ENCODE measurements around the gene MPPED2.

The MPPED2 gene

DNA sequence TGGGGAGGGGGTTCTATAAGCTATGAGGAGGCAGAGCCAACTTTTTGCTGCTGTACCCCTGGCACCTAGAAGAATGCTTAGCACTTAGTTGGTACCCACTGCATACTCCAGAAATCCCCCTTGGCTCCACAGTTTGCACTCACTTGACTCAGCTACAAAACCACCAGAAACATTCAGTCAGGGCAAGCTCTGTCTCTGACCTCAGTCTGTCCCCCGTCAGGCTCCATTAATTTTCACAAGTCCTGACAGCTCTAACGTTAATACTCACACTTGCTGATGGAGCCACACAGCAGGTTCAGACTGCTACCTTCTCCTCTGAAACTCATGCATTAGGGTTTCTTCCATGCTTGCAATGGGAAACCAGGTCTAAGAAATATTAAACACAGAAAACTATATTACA is 81.7 kb downstream of the MPPED2 start:
- no peak for TF ChIP-seq FOXP2 (optimal IDR thresholded peaks at IDR 0.05; ENCODE audit: borderline replicate concordance, extremely low read depth, extremely low read length, insufficient read depth)
- no peak for TF ChIP-seq TAF1 (IDR thresholded peaks at IDR 0.05; ENCODE audit: borderline replicate concordance, insufficient read depth, low read length)
- TF ChIP-seq SIN3A (IDR thresholded peaks at IDR 0.05; ENCODE audit: borderline replicate concordance, insufficient read depth, low read length) = no peak
- no peak for TF ChIP-seq POLR2AphosphoS5 (IDR thresholded peaks at IDR 0.05; ENCODE audit: low read depth, low read length)
- TF ChIP-seq, protein P1, sequence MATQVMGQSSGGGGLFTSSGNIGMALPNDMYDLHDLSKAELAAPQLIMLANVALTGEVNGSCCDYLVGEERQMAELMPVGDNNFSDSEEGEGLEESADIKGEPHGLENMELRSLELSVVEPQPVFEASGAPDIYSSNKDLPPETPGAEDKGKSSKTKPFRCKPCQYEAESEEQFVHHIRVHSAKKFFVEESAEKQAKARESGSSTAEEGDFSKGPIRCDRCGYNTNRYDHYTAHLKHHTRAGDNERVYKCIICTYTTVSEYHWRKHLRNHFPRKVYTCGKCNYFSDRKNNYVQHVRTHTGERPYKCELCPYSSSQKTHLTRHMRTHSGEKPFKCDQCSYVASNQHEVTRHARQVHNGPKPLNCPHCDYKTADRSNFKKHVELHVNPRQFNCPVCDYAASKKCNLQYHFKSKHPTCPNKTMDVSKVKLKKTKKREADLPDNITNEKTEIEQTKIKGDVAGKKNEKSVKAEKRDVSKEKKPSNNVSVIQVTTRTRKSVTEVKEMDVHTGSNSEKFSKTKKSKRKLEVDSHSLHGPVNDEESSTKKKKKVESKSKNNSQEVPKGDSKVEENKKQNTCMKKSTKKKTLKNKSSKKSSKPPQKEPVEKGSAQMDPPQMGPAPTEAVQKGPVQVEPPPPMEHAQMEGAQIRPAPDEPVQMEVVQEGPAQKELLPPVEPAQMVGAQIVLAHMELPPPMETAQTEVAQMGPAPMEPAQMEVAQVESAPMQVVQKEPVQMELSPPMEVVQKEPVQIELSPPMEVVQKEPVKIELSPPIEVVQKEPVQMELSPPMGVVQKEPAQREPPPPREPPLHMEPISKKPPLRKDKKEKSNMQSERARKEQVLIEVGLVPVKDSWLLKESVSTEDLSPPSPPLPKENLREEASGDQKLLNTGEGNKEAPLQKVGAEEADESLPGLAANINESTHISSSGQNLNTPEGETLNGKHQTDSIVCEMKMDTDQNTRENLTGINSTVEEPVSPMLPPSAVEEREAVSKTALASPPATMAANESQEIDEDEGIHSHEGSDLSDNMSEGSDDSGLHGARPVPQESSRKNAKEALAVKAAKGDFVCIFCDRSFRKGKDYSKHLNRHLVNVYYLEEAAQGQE (IDR thresholded peaks at IDR 0.05; ENCODE audit: insufficient read depth in 1 of 2, low read depth in 2 of 2, low read length in 2 of 2) = no peak

- TF ChIP-seq, protein P1 (IDR thresholded peaks at IDR 0.05; ENCODE audit: insufficient read depth in 1 of 2, low read depth in 2 of 2, low read length in 2 of 2) = no peak
- TF ChIP-seq FOXP2 (optimal IDR thresholded peaks at IDR 0.05; ENCODE audit: borderline replicate concordance, extremely low read depth, extremely low read length, insufficient read depth) = no peak
- no peak for TF ChIP-seq TAF1 (IDR thresholded peaks at IDR 0.05; ENCODE audit: borderline replicate concordance, insufficient read depth, low read length)
- no peak for TF ChIP-seq POLR2AphosphoS5 (IDR thresholded peaks at IDR 0.05; ENCODE audit: low read depth, low read length)
- no peak for TF ChIP-seq SIN3A (IDR thresholded peaks at IDR 0.05; ENCODE audit: borderline replicate concordance, insufficient read depth, low read length)
These were observed 83.0 kb downstream of the MPPED2 start for GRCh38 chr11:30503156-30503555.

- TF ChIP-seq POLR2AphosphoS5 (IDR thresholded peaks at IDR 0.05; ENCODE audit: low read depth, low read length) (no peak), FOXP2 (optimal IDR thresholded peaks at IDR 0.05; ENCODE audit: borderline replicate concordance, extremely low read depth, extremely low read length, insufficient read depth) (no peak), SIN3A (IDR thresholded peaks at IDR 0.05; ENCODE audit: borderline replicate concordance, insufficient read depth, low read length) (no peak)
- TF ChIP-seq, protein P1 (IDR thresholded peaks at IDR 0.05; ENCODE audit: insufficient read depth in 1 of 2, low read depth in 2 of 2, low read length in 2 of 2) = no peak
These were observed 83.8 kb downstream of the MPPED2 start for GRCh38 chr11:30502305-30502704.

- TF ChIP-seq FOXP2 (optimal IDR thresholded peaks at IDR 0.05; ENCODE audit: borderline replicate concordance, extremely low read depth, extremely low read length, insufficient read depth) = no peak
- TF ChIP-seq, protein P1 (IDR thresholded peaks at IDR 0.05; ENCODE audit: insufficient read depth in 1 of 2, low read depth in 2 of 2, low read length in 2 of 2) = no peak
- no peak for TF ChIP-seq POLR2AphosphoS5 (IDR thresholded peaks at IDR 0.05; ENCODE audit: low read depth, low read length)
- TF ChIP-seq SIN3A (IDR thresholded peaks at IDR 0.05; ENCODE audit: borderline replicate concordance, insufficient read depth, low read length) = no peak
- no peak for TF ChIP-seq TAF1 (IDR thresholded peaks at IDR 0.05; ENCODE audit: borderline replicate concordance, insufficient read depth, low read length)
These were observed 84.4 kb downstream of the MPPED2 start for GRCh38 chr11:30501744-30502143.

GRCh38 chr11:30499940-30500339 is 86.2 kb downstream of the MPPED2 start:
- TF ChIP-seq TAF1 (IDR thresholded peaks at IDR 0.05; ENCODE audit: borderline replicate concordance, insufficient read depth, low read length) (no peak), POLR2AphosphoS5 (IDR thresholded peaks at IDR 0.05; ENCODE audit: low read depth, low read length) (no peak), SIN3A (IDR thresholded peaks at IDR 0.05; ENCODE audit: borderline replicate concordance, insufficient read depth, low read length) (no peak), FOXP2 (optimal IDR thresholded peaks at IDR 0.05; ENCODE audit: borderline replicate concordance, extremely low read depth, extremely low read length, insufficient read depth) (no peak)
- TF ChIP-seq, protein P1 (IDR thresholded peaks at IDR 0.05; ENCODE audit: insufficient read depth in 1 of 2, low read depth in 2 of 2, low read length in 2 of 2) = no peak

Data from PFSK-1 (cell line).